ENCODE results near the gene ITPR2.

The ITPR2 gene

DNA sequence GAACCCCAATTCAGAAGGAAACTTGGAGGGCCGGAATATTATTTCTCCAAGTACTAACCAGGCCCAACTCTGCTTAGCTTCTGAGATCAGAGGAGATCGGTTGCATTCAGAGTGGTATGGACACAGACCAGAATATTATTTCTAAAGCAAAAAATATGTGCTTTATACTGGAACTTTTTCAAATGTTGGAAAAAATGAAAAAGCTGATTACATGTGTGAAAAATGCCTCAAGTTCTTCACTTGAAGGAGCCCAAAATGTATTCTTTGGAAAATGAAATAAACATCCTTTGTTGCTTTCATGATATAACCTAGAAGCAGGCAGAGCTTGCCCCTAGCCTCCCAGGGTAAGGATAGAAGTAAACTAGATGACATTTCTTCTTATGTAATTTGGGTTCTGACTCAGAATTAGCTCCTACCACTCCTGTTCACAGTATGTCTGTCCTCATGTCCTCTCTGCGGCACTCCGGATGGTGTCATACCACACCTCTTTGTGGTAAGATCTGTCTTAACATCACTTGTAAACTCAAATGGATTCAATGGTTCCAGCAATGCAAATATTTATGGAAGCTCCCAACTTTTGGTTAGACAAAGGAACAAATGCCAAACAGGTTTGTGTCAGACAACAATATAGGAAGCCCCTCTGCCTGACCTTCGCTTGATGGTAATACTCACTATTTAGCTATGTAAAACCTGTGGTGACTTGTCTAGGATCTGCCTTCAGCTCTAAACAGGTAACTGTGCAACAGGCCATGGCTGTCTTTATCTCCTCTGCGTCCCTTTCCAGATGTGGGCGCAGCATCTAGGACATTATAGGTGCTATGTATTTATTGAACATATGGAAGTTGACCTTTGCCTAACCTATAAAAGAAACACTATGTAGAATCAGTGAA, 459.1 kb downstream of the ITPR2 start:
- intact Hi-C loops (cut with DNase I; ENCODE audit: low total_unique reads) = no loop called here
- no peaks in the 10 kb centered on the region for H3K9me3 ChIP-seq
- no peak for DNase-seq
- H3K4me3 ChIP-seq = no peak overlapping the region
- TF ChIP-seq, protein P1, sequence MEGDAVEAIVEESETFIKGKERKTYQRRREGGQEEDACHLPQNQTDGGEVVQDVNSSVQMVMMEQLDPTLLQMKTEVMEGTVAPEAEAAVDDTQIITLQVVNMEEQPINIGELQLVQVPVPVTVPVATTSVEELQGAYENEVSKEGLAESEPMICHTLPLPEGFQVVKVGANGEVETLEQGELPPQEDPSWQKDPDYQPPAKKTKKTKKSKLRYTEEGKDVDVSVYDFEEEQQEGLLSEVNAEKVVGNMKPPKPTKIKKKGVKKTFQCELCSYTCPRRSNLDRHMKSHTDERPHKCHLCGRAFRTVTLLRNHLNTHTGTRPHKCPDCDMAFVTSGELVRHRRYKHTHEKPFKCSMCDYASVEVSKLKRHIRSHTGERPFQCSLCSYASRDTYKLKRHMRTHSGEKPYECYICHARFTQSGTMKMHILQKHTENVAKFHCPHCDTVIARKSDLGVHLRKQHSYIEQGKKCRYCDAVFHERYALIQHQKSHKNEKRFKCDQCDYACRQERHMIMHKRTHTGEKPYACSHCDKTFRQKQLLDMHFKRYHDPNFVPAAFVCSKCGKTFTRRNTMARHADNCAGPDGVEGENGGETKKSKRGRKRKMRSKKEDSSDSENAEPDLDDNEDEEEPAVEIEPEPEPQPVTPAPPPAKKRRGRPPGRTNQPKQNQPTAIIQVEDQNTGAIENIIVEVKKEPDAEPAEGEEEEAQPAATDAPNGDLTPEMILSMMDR (IDR thresholded peaks at IDR 0.05) = no peak
- H3K27me3 ChIP-seq = no peaks in the 10 kb centered on the region
- H3K27ac ChIP-seq = no peak overlapping the region
- no peaks in the 10 kb centered on the region for H3K36me3 ChIP-seq
- peaks cover 0 to 8% (median 0%) of the 10 kb centered on the region in 4 donors for H3K4me1 ChIP-seq

DNA sequence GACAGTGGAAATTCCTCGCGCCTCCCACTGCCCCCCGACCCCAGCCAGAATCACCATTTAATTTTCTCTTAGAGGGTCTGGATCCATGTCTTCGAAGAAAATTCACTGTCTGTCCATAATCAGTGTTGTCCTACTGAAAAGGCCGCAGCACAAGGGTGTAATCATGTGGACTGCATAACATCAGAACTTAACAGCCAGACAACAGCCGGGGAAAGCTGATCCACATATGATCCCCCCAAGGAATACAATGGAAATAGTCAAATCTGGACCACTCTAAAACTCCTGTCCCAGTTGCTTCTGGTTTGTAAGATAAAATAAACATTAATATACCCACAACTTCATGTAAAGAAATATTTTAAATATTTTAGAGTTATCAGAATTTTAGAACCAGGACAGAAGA, 460.1 kb downstream of the ITPR2 start:
- no peak overlapping the region for H3K4me3 ChIP-seq
- no peaks in the 10 kb centered on the region for H3K9me3 ChIP-seq
- DNase-seq = no peak
- no peak overlapping the region for H3K27ac ChIP-seq
- no peaks in the 10 kb centered on the region for H3K27me3 ChIP-seq
- intact Hi-C loops (cut with DNase I; ENCODE audit: low total_unique reads) = no loop called here
- TF ChIP-seq, protein P1 (IDR thresholded peaks at IDR 0.05) = no peak
- H3K4me1 ChIP-seq = peaks cover 0 to 8% (median 0%) of the 10 kb centered on the region in 4 donors
- H3K36me3 ChIP-seq = no peaks in the 10 kb centered on the region

DNA sequence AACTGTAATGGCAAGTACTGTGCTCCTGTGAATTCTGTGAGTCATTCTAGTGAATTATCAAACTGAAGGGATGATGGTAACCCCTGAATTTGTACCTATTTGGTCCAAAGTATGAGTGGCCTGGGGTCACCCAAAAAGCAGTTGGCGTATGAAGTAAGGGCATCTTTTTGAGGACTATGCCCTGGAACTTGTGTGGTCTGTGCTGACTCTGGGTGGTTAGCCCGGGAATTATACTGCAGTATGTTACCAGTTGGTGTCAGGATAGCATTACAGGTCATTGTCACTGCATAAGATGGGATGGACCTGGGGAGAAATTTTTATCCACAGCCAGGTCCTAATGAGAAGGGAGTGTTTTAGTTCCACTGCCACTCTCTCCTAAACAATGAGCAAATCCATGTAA, 462.9 kb downstream of the ITPR2 start:
- Histone ChIP-seq H3K36me3 (no peaks in the 10 kb centered on the region), H3K27ac (no peak overlapping the region), H3K9me3 (no peaks in the 10 kb centered on the region), H3K27me3 (no peaks in the 10 kb centered on the region), H3K4me3 (no peak overlapping the region), H3K4me1 (peaks cover 0 to 8% (median 0%) of the 10 kb centered on the region in 4 donors)
- DNase-seq = no peak
- intact Hi-C loops (cut with DNase I; ENCODE audit: low total_unique reads) = no loop called here
- TF ChIP-seq, protein P1 (IDR thresholded peaks at IDR 0.05) = no peak

DNA sequence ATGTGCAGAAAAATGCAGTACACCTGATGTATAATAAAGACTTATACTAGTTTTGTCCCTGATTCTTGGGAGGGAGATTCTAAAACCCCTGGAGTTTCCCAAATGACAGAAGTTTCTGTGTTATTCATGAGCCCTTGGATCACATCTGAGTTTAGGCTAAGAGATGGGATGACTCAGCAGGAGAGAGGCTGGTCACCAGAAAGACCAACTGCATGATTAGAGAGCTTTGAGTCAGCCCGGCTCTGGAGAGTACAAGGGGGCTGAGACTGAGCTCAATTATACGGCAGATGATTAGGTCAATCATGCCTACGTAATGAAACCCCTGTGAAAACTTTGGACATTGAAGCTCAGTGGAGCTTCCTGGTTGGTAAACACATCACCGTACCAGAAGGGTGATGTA, 463.4 kb downstream of the ITPR2 start:
- intact Hi-C loops (cut with DNase I; ENCODE audit: low total_unique reads) = no loop called here
- DNase-seq = no peak
- no peak overlapping the region for H3K27ac ChIP-seq
- H3K36me3 ChIP-seq = no peaks in the 10 kb centered on the region
- TF ChIP-seq, protein P1 (IDR thresholded peaks at IDR 0.05) = no peak
- H3K4me3 ChIP-seq = no peak overlapping the region
- no peaks in the 10 kb centered on the region for H3K9me3 ChIP-seq
- H3K27me3 ChIP-seq = no peaks in the 10 kb centered on the region
- peaks cover 0 to 8% (median 0%) of the 10 kb centered on the region in 4 donors for H3K4me1 ChIP-seq

DNA sequence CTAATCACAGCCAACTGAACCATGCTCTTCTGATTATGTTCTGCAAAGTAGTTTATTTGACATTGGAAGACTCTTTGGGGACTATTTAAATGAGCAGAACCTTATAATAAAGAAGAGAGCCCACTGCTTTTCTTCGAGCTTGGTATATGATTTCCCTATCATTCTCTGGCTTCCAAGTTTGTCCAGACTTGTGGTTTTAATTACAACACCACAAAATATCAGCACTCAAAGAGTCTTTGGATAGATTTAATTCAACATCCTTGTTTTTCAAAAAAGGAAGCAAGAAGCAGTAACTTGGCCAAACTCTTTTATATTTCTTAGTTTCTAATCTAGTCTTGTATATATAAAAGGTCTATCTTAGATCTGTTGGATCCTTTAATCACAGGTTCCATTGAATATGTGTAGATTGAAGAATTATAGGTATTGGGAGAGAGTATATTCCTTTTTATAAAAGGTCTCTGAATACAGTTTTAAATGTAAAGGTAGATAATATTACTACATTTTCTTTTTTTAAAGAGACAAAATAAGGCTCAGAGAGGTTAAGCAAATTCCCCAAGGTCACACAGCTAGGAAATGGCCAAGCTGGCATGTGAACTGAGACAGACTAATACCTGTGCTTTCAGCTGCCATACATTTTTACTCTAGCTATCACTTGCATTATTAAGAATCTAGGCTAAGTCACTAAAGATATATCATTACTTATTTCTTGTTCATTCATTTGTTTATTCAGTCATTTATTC, 464.8 kb downstream of the ITPR2 start:
- H3K36me3 ChIP-seq = no peaks in the 10 kb centered on the region
- TF ChIP-seq, protein P1 (IDR thresholded peaks at IDR 0.05) = no peak
- H3K4me1 ChIP-seq = no peaks in the 10 kb centered on the region
- intact Hi-C loops (cut with DNase I; ENCODE audit: low total_unique reads) = no loop called here
- DNase-seq = no peak
- no peaks in the 10 kb centered on the region for H3K27me3 ChIP-seq
- H3K27ac ChIP-seq = no peak overlapping the region
- H3K9me3 ChIP-seq = no peaks in the 10 kb centered on the region
- H3K4me3 ChIP-seq = no peak overlapping the region

Data from tibial artery (tissue), 4 donors.